Endothelial cell of hepatic sinusoid (primary cell): ENCODE results near the gene GNA14.
"Not testable (repeated sequence)": the region's sequence is repeated elsewhere in the genome, so short reads cannot be mapped to it uniquely, and the experiment has no call there.

ENCODE experiments used
- in situ Hi-C: cut with HindIII; loops from 2 replicates; pipeline ENCODE4 v1.10.0; 2017; ENCODE audit warnings: low sequenced_read_pairs

GNA14 gene

DNA sequence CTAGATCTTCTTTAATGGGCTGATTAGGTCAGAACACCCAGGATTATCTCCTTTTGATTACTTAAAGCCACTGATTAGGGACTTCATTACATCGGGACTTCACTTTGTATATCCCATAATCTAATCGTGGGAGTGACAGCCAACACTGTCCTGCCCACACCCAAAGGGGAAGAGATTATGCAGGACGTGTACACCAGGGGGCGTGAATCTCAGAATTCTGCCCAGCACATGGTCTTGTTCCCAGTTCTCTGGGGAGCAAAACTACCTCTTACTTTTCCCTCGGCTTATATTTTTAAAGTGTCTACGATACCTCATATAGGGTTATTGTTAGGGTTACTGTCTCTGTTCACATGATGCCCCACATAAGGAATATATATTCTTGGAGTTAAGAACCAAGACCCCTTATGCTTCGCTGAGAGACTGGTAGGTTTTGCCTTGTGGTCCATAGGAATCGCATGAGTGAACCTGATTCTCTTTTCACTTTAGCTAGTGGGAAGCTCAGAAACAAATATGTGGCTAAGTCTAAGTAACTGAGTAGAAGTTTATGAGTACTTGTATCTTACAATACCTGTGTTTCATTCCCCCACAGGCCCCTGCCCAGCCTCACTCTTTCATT lies 192.7 kb downstream of the GNA14 start:
- in situ Hi-C loops, result no loop called here

GRCh38 chr9:77454663-77455062 lies 193.5 kb downstream of the GNA14 start:
- in situ Hi-C loops, result loop anchor here (5.0 kb wide), 1 partner anchor 33 kb away; no protein-coding TSS in a partner anchor

- in situ Hi-C loops, result loop anchor here (5.0 kb wide), 1 partner anchor 33 kb away; no protein-coding TSS in a partner anchor
Measured at GRCh38 chr9:77453825-77454647, 194.1 kb downstream of the GNA14 start.

- in situ Hi-C loops, result loop anchor here (5.0 kb wide), 1 partner anchor 36 kb away; no protein-coding TSS in a partner anchor
Measured at GRCh38 chr9:77451507-77451906, 196.6 kb downstream of the GNA14 start.

GRCh38 chr9:77450085-77450475 lies 198.0 kb downstream of the GNA14 start:
- in situ Hi-C loops, result loop anchor here (5.0 kb wide), 1 partner anchor 37 kb away; no protein-coding TSS in a partner anchor

DNA sequence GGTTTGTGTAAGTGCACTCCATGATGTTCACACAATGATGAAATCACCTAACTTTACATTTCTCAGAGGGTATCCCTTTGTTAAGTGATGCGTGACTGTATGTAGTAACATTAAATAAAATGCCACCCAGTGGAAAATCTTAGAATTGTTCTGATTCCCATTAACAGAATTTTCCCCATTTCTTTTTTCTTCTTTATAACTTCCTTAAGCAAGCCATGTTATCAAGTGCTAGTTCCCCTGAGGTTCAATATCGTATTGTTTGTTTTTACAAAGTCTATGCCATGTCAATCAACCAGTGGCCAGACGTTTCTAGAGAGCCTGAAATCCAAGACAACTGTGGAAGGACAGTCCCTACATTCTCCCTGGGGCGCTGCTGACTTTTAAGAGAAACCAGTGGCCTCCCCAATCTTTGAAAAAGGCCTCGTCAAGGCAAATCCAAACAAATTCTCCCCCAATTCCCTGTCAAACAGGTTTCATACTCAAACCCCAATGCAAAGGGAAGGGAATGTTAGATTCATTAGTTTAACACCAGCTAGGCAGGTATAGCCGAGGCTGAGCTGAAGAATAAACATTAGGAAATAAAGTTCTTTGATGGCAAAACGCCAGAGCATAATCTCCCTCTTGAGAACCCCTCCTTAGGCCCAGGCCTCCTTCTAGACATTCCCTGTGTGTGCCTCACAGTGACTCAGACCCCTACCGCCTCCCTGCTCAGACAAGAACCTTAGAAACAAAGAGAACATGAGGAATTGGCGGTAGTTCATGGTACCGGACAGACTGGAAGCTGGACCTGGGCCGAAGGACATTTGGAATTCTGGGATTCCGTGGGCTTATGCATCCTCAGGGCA lies 198.7 kb downstream of the GNA14 start:
- in situ Hi-C loops, result loop anchor here (5.0 kb wide), 1 partner anchor 38 kb away; no protein-coding TSS in a partner anchor

- in situ Hi-C loops, result no loop called here
Measured at GRCh38 chr9:77447646-77448045, 200.5 kb downstream of the GNA14 start.

DNA sequence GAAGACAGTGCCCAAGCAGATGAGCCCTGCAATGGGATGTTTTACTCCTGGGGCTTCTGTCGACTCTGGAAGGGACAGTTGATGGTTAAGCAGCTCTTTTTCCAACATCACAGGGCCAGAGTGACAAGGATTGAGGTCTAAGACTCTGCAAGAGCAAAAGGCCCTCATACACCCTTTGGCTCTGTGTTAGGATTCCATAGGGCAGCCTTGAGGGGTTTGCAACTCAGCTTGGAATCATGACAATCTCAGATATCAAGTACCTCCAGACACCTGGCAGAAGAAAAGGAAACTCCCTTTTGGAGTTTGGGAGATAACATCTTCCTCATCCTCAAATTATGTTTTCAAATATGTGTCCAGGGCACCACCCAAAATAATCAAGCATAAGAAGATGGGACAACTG lies 205.7 kb downstream of the GNA14 start:
- in situ Hi-C loops, result no loop called here

DNA sequence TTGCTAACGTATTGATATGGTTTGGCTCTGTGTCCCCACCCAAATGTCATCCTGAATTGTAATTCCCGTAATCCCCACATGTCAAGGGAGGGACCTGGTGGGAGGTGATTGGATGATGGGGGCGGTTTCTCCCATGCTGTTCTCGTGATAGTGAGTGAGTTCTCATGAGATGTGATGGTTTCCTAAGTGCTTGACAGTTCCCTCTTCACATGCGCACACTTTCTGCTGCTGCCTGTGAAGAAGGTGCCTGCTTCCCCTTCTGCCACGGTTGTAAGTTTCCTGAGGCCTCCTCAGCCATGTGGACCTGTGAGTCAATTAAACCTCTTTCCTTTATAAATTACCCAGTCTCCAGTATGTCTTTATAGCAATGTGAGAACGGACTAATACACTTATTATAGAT lies 207.0 kb downstream of the GNA14 start:
- in situ Hi-C loops, result not testable (repeated sequence)

DNA sequence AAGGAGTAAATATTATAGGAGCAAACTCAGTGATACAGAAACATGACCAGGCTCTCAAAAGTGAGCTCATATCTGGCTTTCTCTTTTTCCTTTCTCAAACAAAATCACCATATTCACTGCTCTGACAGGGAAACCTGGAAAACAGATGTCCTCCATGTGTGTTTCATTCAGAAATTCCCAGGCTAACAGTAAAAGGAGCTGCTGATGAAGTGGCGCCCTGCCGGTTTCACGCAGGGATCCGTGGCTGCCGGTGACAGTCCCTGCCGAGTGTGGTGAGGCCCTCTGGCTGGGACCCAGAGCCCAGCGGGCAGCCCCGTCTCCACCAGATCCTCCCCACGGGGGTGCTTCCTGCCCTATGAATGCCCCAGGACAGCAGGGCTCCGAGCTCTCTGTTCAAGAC lies 208.1 kb downstream of the GNA14 start:
- in situ Hi-C loops, result no loop called here

- in situ Hi-C loops, result no loop called here
Measured at GRCh38 chr9:77438653-77439052, 209.5 kb downstream of the GNA14 start.

- in situ Hi-C loops, result no loop called here
Measured at GRCh38 chr9:77435688-77436087, 212.4 kb downstream of the GNA14 start.

DNA sequence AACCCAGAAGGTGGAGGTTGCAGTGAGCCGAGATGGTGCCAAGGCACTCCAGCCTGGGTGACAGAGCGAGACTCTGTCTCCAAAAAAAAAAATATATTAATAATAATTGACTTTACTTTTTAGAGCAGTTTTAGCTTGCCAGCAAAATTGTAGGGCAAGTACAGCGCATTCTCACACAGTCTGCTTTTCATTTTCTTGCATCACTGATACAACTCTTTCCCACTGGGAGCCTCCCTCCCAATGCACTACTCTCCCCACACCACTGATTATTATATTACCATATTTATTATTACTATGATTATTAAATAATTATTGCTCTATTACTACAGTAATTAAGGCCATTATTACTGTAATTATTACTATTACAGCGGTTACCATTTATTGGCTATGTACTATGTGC lies 212.8 kb downstream of the GNA14 start:
- in situ Hi-C loops, result no loop called here

GRCh38 chr9:77433675-77434445 lies 214.3 kb downstream of the GNA14 start:
- in situ Hi-C loops, result no loop called here

GRCh38 chr9:77432053-77432452 lies 216.1 kb downstream of the GNA14 start:
- in situ Hi-C loops, result no loop called here

DNA sequence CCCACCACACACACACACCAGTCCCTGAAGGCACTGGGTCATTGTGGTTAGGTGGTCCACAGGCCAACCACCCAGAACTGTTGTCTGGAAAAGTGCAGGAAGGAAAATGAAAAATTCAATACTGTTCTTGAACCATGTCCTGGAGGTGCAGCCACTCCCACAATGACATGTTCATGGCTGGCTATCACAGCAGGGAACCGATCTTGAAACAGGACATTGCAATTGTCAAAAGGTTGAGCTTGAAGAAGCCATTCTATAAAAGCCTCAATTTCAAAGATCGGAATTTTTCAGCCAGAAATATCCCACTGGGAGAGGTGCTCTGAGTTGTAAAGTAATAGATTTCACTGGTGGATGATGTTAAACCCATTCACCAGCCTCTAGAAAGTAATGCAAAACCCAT lies 218.2 kb downstream of the GNA14 start:
- in situ Hi-C loops, result no loop called here

DNA sequence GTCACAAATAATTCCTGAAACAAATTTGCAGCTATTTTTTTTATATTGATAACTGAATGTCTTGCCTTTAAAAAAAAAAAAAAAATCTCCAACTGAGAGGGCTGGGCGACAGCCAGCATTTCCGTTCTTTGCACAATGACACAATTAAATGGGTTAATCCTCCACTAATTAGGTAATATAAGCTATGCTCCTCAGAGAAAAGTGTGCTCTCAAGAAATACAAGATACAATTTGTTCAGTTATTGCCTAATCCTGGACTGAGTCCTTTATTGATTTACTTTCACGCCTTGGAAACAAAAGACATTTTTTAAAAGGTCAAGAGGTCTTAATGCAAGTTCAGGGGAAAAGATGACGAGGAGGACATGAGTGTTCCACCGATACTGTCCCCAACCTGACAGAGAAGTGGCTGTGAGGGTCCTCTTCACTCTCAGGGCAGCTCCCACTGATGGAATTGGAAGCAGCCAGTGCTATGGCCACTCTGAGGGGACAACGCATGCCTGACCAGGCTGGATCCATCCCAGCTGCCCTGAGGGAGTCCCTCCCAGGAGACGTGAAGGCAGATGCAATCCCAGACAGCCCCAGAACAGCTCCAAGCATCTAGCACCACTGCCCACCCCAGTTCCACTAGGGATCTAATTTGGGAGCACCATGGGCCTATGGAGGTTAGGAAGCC lies 220.7 kb downstream of the GNA14 start:
- in situ Hi-C loops, result no loop called here

GRCh38 chr9:77426712-77427111 lies 221.4 kb downstream of the GNA14 start:
- in situ Hi-C loops, result no loop called here

GRCh38 chr9:77424993-77425392 lies 223.1 kb downstream of the GNA14 start:
- in situ Hi-C loops, result no loop called here

- in situ Hi-C loops, result no loop called here
Measured at GRCh38 chr9:77423841-77424240, 224.3 kb downstream of the GNA14 start.
